Right ventricle myocardium superior (tissue), 1 donor: ENCODE results near the gene NCF1. TPM values are rescaled to one million over a fixed set of nuclear protein-coding genes. Genes with fewer than 3 reads are reported as not detected.
"Not testable (repeated sequence)": the region's sequence is repeated elsewhere in the genome, so short reads cannot be mapped to it uniquely, and the experiment has no call there.

Experiments used
- ATAC-seq: fragments of 200-7000 bp; cut with Tn5 transposase; one replicate; pipeline ENCODE4 v1.9.1; 2020; ENCODE audit warnings: mild to moderate bottlenecking; ENCODE audit not compliant: poor library complexity
- DNase-seq: peaks from one replicate; pipeline ENCODE4 v3.0.0-alpha.2; 2020
- intact Hi-C: fragments of 100-400 bp; cut with DNase I; formaldehyde crosslinking; loops from one replicate; pipeline ENCODE4 v1.11.2; 2022
- total RNA-seq: library from RNA; stranded (reverse); fragmentation: NEBNext Ultra II Directional; extraction: Animal tissue kit (Norgen Biotek cat#: 25700); gene quantifications from one replicate; pipeline ENCODE4 v1.2.1, GENCODE V29; 2021
- donor health status: DM: no; HTN: yes; CAD: no; lungs with severe emphysema.

Gene NCF1
- total RNA-seq, 1 donor from 2014 or later: 6.0 TPM

DNA sequence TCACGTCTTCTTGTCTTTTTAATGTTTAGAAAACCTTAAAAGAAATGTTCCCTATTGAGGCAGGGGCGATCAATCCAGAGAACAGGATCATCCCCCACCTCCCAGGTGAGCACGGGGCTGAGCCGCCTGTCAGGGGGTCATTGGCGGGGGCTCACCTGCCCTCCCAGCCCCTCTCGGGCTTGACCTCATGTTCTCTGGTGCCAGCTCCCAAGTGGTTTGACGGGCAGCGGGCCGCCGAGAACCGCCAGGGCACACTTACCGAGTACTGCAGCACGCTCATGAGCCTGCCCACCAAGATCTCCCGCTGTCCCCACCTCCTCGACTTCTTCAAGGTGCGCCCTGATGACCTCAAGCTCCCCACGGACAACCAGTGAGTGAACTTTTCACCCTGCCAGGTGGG is 5.2 kb downstream of the NCF1 start:
- ATAC-seq, intact Hi-C loops: not testable (repeated sequence)

DNA sequence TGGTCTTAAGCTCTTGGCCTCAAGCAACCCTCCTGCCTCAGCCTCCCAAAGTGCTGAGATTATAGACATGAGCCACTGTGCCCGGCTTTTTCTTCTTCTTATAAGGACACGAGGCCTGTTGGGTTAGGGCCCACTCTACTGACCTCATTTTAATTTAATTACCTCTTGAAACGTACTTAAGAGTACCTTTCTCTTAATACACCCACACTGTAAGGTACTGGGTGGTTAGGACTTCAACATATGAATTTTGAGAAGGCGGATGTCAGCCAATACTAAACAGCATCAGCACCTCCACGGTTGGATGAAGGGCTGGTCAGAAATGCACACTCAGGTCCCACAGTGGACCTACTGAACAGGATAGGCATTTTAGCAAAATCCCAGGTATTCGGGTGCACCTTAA is 7.9 kb downstream of the NCF1 start:
- intact Hi-C loops, DNase-seq, ATAC-seq: not testable (repeated sequence)

More for the DNA sequence above, 5.2 kb downstream of the NCF1 start:
- not testable (repeated sequence) for DNase-seq

DNA sequence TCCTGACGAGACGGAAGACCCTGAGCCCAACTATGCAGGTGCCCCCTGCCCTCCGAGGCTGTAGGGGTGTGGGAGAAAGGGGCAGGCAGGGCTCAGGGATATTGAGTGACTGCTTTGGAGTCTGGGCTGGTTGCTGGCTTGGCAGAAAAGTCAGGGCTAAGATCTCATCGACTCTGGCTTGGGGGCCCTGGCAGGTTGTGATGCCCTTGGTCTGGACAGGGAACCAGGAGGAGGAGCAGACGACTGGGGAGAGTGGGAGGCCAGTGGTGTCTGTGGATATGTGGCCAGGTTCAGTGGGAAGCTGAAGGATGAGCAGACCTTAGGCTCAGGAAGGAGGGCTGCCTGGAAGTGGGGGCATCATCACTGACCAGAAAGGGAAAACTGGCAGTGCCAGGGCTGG is 9.8 kb downstream of the NCF1 start:
- ATAC-seq, DNase-seq, intact Hi-C loops: not testable (repeated sequence)

DNA sequence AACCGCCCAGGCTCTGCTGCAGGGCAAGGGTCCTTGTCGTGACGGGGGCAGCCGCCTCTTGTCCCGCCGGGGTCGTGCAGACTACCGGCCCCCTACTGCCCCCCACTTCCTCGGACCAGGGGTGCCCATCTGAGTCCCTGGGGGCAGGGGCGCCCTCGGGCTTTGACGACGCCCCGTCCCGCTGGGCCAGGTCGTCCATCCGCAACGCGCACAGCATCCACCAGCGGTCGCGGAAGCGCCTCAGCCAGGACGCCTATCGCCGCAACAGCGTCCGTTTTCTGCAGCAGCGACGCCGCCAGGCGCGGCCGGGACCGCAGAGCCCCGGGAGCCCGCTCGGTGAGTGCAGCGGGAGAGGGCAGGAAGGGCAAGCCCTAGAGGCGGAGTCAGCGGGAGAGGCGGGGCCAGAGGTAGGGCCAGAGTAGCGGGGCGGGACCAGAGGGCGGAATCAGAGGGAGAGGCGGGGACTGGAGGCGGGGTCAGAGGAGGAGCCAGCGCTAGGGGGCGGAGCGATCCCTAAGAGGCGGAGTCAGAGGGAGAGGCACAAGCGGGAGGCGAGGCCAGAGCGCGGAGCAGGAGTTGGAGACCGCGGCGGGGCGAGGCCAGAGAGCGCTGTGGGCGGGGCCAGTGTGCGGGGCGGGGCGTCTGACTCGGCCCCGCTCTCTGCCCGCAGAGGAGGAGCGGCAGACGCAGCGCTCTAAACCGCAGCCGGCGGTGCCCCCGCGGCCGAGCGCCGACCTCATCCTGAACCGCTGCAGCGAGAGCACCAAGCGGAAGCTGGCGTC is 14.7 kb downstream of the NCF1 start:
- DNase-seq (peak; percentile 98), ATAC-seq (peak; percentile 97)
- intact Hi-C loops: not testable (repeated sequence)

DNA sequence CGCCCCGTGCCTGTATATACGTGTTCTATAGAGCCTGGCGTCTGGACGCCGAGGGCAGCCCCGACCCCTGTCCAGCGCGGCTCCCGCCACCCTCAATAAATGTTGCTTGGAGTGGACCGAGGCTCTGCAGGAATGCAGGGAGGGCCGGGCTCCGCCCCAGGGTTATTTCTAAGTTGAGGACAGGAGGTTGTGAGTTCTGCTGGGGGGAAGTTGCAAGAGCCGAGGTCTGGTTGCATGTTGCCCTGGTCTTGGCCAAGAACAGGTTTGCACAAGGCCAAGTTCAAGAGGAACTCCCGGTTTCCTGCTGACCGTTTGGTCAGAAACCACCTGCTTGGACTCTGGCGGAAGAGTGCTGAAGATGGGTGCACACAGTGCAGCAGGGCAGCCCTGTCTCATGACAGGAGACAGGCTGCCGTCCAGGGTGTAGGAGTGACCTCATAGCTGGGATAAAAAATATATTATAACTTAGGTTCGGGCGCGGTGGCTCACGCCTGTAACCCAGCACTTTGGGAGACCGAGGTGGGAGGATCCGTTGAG is 15.5 kb downstream of the NCF1 start:
- DNase-seq, intact Hi-C loops: not testable (repeated sequence)
- peak; percentile 21 for ATAC-seq

DNA sequence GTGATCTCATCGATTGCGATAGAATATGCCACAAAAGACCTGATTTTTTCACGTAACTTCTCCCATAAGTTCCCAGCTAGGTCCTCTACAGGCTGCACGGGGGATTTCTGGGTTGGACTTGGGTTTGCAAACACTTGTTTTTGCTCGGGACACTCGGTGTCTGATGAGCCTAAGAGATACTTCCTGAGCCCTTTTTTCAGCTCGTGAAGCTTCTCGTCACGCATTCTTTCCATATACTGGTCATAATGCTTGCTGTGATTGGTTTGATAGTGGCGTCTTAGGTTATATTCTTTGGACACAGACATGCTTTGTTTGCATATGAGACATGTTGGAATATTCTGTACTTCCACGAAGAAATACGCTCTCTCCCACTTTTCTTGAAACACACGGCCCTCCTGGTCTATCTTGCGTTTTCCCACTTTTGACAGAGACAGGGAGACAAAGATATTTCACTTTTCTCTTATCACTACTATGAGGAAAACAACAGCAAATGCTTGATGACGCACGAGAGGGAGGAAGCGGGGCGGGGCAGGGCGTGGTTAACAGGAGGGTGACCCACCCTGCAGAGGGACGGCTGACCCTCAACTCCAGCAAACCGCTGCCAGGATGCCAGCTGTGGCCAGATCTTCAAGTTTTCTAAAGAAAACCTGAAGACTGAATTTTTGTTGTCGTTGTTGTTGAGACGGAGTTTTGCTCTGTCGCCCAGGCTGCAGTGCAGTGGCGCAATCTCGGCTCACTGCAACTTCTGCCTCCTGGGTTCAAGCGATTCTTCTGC is 24.2 kb downstream of the NCF1 start:
- intact Hi-C loops, ATAC-seq, DNase-seq: not testable (repeated sequence)

DNA sequence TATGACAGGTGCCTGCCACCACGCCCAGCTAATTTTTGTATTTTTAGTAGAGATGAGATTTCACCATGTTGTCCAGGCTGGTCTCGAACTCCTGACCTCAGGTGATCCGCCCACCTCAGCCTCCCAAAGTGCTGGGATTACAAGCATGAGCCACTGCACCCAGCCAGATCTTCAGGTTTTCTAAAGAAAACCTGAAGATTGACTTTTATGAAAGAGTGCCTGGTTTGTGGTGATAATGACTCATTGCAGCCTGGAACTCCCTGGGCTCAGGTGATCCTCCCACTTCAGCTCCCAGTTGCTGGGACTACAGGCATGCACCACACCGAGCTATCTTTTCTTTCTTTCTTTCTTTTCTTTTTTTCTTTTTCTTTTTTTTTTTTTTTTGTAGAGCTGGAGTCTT is 24.8 kb downstream of the NCF1 start:
- DNase-seq, intact Hi-C loops, ATAC-seq: not testable (repeated sequence)

DNA sequence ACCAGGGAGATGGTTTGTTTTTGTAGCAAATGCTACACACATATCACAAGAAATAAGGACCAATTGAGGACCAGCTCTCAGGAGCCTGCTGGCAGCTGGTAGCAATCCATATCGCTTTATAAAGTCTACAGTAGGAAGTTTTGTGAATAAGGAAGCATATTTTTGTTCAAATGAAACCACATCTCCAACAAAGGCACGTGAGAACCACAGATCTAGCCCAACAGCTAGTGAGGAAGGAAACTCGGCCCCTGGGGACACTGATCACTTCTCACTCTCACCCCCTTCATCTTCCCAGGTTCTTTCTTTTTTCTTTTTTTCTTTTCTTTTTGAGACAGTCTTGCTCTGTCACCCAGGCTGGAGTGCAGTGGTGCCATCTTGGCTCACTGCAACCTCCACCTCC is 42.1 kb downstream of the NCF1 start:
- ATAC-seq, DNase-seq, intact Hi-C loops: not testable (repeated sequence)

DNA sequence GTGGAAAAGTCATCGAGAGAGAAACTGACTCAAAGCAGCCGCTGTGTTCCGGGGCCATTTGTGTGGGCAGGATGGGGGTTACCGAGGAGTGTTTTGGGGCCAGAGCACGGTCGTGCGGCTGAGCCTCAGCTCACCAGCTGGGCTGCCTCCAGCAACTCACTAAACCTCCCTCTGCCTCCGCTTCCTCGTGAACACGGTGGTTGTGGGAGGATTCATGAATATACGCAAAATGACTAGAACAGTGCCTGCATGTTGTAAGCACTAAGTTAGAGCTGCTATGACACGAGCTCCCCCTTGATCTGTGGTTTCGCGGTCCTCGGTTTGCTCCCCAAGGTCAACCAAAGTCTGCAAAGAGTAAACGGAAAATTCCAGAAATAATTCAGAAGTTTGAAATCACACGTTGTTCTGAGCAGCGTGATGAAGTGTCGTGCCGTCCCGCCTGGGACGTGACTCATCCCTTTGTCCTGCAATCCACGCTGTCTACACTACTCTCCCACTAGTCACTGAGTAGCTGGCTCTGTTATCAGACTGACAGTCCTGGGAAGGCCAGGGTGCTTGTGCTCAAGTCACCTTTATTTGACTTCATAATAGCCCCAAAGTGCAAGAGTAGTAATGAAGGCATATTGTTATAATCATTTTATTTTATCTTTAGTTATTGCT is 46.5 kb downstream of the NCF1 start:
- DNase-seq, intact Hi-C loops: not testable (repeated sequence)
- peak; percentile 88 for ATAC-seq

DNA sequence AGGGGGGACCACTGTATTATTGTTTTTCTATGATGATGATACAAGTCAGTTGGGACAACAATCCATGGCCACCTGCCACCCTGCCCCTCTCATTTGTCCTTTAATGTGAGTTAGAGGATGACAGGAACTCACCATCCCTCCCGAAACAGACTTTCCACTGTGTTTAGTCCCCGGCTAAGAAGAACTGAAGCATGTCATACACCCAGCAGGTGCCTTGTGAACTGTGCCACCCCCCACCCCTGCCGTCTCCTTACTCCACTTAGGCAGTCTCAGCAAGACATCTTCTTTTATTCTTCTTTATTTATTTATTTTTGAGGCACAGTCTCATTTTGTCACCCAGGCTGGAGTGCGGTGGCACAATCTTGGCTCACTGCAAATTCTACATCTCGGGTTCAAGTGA is 47.4 kb downstream of the NCF1 start:
- ATAC-seq, DNase-seq, intact Hi-C loops: not testable (repeated sequence)

DNA sequence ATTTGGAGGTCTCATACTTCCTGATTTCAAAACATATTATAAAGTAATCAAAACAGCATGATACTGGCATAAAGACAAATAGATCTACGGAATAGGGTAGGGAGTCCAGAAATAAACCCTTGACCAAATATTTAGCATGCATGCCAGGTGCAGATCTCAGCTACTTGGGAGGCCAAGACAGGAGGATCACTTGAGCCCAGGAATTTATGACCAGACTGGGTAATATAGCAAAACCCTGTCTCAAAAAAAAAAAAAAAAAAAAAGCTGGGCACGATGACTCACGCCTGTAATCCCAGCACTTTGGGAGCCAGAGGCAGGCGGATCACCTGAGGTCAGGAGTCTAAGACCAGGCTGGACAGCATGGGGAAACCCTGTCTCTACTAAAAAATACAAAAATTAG is 56.1 kb downstream of the NCF1 start:
- intact Hi-C loops, ATAC-seq, DNase-seq: not testable (repeated sequence)

DNA sequence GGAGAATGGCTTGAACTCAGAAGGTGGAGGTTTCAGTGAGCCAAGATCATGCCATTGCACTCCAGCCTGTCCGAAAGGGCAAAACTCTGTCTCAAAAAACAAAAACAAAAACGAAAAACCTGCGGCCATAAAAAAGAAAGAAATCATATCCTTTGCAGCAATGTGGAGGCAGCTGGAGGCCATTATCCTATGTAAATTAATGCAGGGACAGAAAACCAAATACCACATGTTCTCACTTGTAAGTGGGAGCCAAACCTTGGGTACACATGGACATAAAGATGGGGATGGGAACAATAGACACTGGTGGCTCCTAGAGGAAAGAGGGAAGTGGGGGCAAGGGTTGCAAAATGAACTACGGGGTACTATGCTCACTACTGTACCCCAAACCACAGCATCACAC is 56.6 kb downstream of the NCF1 start:
- DNase-seq, ATAC-seq, intact Hi-C loops: not testable (repeated sequence)

Other genes starting within 250 kb of the NCF1 start
- gene GTF2I, start 116.3 kb upstream of the NCF1 start, total RNA-seq: 117 TPM
- gene GTF2IRD2, start 77.6 kb downstream of the NCF1 start, total RNA-seq: 13.5 TPM
- 36.2 TPM for gene CASTOR2, start 190.7 kb downstream of the NCF1 start, total RNA-seq